Fibroblast of lung (primary cell): Measurements from ENCODE around the gene RNASE13.

Experiments
- CTCF ChIP-seq, 2 donors: IDR thresholded peaks in 1 of 2; conservative IDR thresholded peaks in 1 of 2; 1 replicate in 1 of 2; 2 replicates in 1 of 2; pipeline ENCODE4 v1.5.1; 2011 to 2012; ENCODE audit warnings: low read length in 2 of 2, control low read depth in 1 of 2, inconsistent platforms in 1 of 2, low read depth in 1 of 2, mild to moderate bottlenecking in 1 of 2
- EZH2 ChIP-seq: IDR thresholded peaks from 2 replicates; pipeline ENCODE4 v1.5.1; 2012; ENCODE audit warnings: low read length, control low read depth, mild to moderate bottlenecking; ENCODE audit errors: missing control alignments

DNA sequence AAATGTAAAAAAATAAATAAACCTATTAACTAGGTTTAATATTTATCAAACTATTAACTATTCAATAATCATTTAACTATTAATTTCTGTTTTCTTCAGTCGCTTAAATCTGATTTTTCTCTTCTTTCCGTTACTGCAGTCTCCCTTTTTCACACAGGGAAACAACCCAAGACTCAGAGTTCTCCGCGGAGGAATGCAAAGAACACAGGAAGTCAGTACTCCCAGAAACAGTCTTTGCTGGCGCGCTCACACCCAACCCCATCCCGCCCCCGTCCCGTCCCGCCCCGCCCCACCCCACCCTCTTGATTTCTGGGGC, 45.2 kb downstream of the RNASE13 start:
- TF ChIP-seq CTCF (conservative IDR thresholded peaks at IDR 0.05 in 1 of 2, IDR thresholded peaks at IDR 0.05 in 1 of 2; ENCODE audit: low read depth in 1 of 2, low read length in 2 of 2) (no peak), EZH2 (no peak)
